ENCODE results near the gene PPM1E. TPM values are rescaled to one million over a fixed set of nuclear protein-coding genes. Genes with fewer than 3 reads are reported as not detected.
A peak's percentile ranks its signal among the peaks of the same experiment; 100 is the strongest.

Gene PPM1E
- 1.2 TPM for polyA plus RNA-seq
- long read RNA-seq, donor 1, full-length matches to known transcripts: 1 of 1 reads
- long read RNA-seq, donor 1, partial matches to known transcripts: 0 of 1 reads
- long read RNA-seq, donor 1, other reads (novel, unspliced or antisense): 0 of 1 reads
- long read RNA-seq, donor 2, full-length matches to known transcripts: 1 of 1 reads
- long read RNA-seq, donor 2, partial matches to known transcripts: 0 of 1 reads
- long read RNA-seq, donor 2, other reads (novel, unspliced or antisense): 0 of 1 reads
- long read RNA-seq, donor 3: 0 reads
- long read RNA-seq, donor 4: 0 reads
- long read RNA-seq, donor 5: 0 reads
- long read RNA-seq, donor 6: 0 reads
- long read RNA-seq, donor 7, partial matches to known transcripts: 9 of 9 reads
- long read RNA-seq, donor 7, other reads (novel, unspliced or antisense): 0 of 9 reads
- long read RNA-seq, donor 8: 0 reads
- long read RNA-seq, donor 9: 0 reads
- long read RNA-seq, donor 10: 0 reads
- long read RNA-seq, donor 11: 0 reads

DNA sequence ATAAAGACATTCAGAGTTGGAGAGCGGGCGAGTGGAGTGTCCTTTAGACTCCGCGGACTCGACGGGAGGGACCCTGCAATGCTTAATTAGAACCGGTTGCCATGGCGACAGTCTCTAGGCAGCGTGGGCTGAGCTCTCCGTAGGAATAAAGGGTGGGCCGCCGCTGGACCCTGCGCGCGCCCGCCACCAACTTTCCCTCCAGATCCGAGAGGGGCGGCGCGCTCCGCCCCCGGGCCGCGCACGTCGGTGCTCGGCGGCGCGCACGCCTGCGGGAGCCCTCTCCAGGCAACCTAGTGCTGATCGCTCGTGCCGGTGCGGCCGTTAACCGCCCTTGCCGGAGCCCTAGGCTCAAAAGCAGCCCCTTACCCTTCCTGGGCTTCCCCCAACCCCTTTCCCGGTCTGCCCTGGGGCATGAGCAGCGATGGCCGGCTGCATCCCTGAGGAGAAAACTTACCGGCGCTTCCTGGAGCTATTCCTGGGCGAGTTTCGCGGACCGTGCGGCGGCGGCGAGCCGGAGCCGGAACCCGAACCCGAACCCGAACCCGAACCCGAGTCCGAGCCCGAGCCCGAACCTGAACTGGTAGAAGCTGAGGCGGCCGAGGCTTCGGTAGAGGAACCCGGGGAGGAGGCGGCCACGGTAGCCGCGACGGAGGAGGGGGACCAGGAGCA lies at the start of gene PPM1E:
PPM1E (plus strand) TSS at position 278 of the 669 bp plus-strand sequence.
- Histone ChIP-seq H3K4me1 (ENCODE audit: control insufficient read depth, insufficient read depth, low read length) (peaks cover 6% of the 10 kb centered on the region), H3K27ac (ENCODE audit: low read length) (no peak within 1 kb of the TSS), H3K9me3 (ENCODE audit: control insufficient read depth, low read depth, low read length) (peaks cover 4% of the 10 kb centered on the region), H3K27me3 (ENCODE audit: control insufficient read depth, insufficient read depth, low read length) (peaks cover 47% of the 10 kb centered on the region), H3K4me3 (ENCODE audit: low read length) (peak within 1 kb of the TSS; percentile 55), H3K36me3 (ENCODE audit: control insufficient read depth, insufficient read depth, low read length) (no peaks in the 10 kb centered on the region)
- no CpG with 5 or more reads among the region's 71 CpGs for WGBS (ENCODE audit: insufficient coverage, low lambda C conversion rate)
- peak; percentile 55 to 67 for DNase-seq

DNA sequence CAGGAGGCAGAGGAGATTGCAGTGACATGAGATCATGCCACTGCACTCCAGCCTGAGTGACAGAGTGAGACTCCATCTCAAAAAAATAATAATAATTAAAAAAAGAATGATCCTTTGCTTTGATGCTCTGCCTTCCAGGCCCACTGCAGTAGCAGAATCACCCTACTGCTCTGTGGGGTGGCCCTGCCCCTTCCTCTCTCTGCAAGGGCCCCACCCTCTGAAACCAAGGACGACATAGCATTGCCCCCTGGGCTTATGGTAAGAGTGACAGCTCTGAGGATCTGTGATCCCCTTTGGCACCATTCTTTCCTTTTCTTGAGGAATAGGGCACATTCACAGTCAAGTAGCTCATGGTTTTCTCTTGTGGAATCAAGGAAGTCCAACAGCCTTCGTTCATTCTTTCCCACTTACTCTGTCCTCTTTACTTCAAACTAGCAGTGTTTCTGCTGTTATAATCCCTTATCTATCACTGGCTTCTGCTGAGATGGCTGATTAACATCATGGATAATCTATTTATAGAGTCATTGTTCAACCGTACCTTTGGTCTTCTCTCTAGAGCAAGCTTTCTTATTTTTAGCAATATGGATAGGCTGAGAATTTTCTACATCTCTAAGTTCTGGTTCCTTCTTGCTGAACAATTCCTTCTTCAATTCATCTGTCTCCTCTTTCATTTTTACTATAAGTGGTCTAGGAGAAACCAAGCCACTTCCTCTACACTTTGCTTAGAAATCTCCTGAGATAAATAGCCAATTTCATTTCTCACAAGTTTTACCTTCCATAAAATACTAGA lies 49.1 kb upstream of the PPM1E start:
- 67% methylated on average over 1 of the region's 3 CpGs for WGBS (ENCODE audit: insufficient coverage, low lambda C conversion rate)
- no peak for DNase-seq

GRCh38 chr17:58710948-58711552 lies 44.6 kb upstream of the PPM1E start:
- H3K27ac ChIP-seq (ENCODE audit: low read length): no peak overlapping the region
- H3K27me3 ChIP-seq (ENCODE audit: control insufficient read depth, insufficient read depth, low read length): no peaks in the 10 kb centered on the region
- H3K4me3 ChIP-seq (ENCODE audit: low read length): no peak overlapping the region
- peak; percentile 13 to 15 for DNase-seq
- no peaks in the 10 kb centered on the region for H3K4me1 ChIP-seq (ENCODE audit: control insufficient read depth, insufficient read depth, low read length)
- H3K9me3 ChIP-seq (ENCODE audit: control insufficient read depth, low read depth, low read length): no peaks in the 10 kb centered on the region
- peaks cover 8% of the 10 kb centered on the region for H3K36me3 ChIP-seq (ENCODE audit: control insufficient read depth, insufficient read depth, low read length)
- WGBS (ENCODE audit: insufficient coverage, low lambda C conversion rate): 100% methylated on average over 1 of the region's 4 CpGs

More for the DNA sequence above, 49.1 kb upstream of the PPM1E start:
- Histone ChIP-seq H3K9me3 (ENCODE audit: control insufficient read depth, low read depth, low read length) (no peaks in the 10 kb centered on the region), H3K4me3 (ENCODE audit: low read length) (no peak overlapping the region), H3K27ac (ENCODE audit: low read length) (no peak overlapping the region), H3K36me3 (ENCODE audit: control insufficient read depth, insufficient read depth, low read length) (peaks cover 8% of the 10 kb centered on the region), H3K27me3 (ENCODE audit: control insufficient read depth, insufficient read depth, low read length) (no peaks in the 10 kb centered on the region), H3K4me1 (ENCODE audit: control insufficient read depth, insufficient read depth, low read length) (no peaks in the 10 kb centered on the region)

DNA sequence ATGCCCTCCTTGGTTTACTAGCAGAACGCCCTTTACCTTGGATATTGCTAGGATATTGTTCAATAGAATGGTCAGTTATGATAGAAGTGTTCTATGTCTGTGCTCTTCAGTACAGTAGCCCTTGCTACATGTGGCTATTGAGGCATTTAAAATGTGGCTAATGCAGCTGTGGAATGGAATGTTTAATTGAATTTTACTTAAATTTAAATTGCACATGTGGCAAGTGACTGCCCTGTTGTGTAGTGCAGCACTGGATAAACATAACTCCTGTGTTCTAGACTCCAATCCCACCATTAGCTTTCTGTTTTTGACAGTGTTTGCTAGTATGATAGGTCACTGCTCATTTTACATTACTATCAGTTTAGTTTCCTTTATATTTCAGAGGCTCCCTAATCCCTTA lies 33.4 kb upstream of the PPM1E start:
- Histone ChIP-seq H3K4me1 (ENCODE audit: control insufficient read depth, insufficient read depth, low read length) (no peaks in the 10 kb centered on the region), H3K4me3 (ENCODE audit: low read length) (no peak overlapping the region), H3K36me3 (ENCODE audit: control insufficient read depth, insufficient read depth, low read length) (peaks cover 4% of the 10 kb centered on the region), H3K9me3 (ENCODE audit: control insufficient read depth, low read depth, low read length) (no peaks in the 10 kb centered on the region), H3K27me3 (ENCODE audit: control insufficient read depth, insufficient read depth, low read length) (no peaks in the 10 kb centered on the region), H3K27ac (ENCODE audit: low read length) (no peak overlapping the region)
- no peak for DNase-seq
- whole genome bisulfite sequencing (ENCODE audit: insufficient coverage, low lambda C conversion rate): no CpG with 5 or more reads among the region's 1 CpG

- H3K9me3 ChIP-seq (ENCODE audit: control insufficient read depth, low read depth, low read length): no peaks in the 10 kb centered on the region
- WGBS (ENCODE audit: insufficient coverage, low lambda C conversion rate): 100% methylated on average over 1 of the region's 2 CpGs
Observed at GRCh38 chr17:58722696-58723095, 33.0 kb upstream of the PPM1E start.

GRCh38 chr17:58728798-58729197 lies 26.9 kb upstream of the PPM1E start:
- Histone ChIP-seq H3K36me3 (ENCODE audit: control insufficient read depth, insufficient read depth, low read length) (no peaks in the 10 kb centered on the region), H3K4me1 (ENCODE audit: control insufficient read depth, insufficient read depth, low read length) (no peaks in the 10 kb centered on the region), H3K27me3 (ENCODE audit: control insufficient read depth, insufficient read depth, low read length) (no peaks in the 10 kb centered on the region), H3K27ac (ENCODE audit: low read length) (no peak overlapping the region), H3K4me3 (ENCODE audit: low read length) (no peak overlapping the region), H3K9me3 (ENCODE audit: control insufficient read depth, low read depth, low read length) (no peaks in the 10 kb centered on the region)
- WGBS (ENCODE audit: insufficient coverage, low lambda C conversion rate): no CpG with 5 or more reads among the region's 1 CpG
- DNase-seq: no peak

More at GRCh38 chr17:58722696-58723095, 33.0 kb upstream of the PPM1E start:
- no peak overlapping the region for H3K4me3 ChIP-seq (ENCODE audit: low read length)
- H3K36me3 ChIP-seq (ENCODE audit: control insufficient read depth, insufficient read depth, low read length): peaks cover 4% of the 10 kb centered on the region
- no peaks in the 10 kb centered on the region for H3K4me1 ChIP-seq (ENCODE audit: control insufficient read depth, insufficient read depth, low read length)
- DNase-seq: no peak
- H3K27me3 ChIP-seq (ENCODE audit: control insufficient read depth, insufficient read depth, low read length): no peaks in the 10 kb centered on the region
- no peak overlapping the region for H3K27ac ChIP-seq (ENCODE audit: low read length)

- no peaks in the 10 kb centered on the region for H3K27me3 ChIP-seq (ENCODE audit: control insufficient read depth, insufficient read depth, low read length)
Observed at GRCh38 chr17:58730937-58731336, 24.7 kb upstream of the PPM1E start.

DNA sequence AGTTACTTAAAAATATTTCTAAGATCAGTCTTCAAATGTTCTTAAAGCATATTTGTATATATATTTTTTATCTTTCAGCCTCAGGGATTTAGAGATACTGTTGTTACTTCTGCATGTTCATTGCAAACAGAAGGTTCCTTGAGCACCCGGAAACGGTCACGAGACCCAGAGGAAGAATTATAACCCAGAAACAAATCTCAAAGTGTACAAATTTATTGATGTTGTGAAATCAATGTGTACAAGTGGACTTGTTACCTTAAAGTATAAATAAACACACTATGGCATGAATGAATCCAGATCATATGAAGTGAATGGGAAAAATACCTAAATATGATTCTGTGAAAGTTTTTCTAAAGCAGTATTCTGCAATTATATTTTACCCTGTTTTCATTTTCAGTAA lies 21.6 kb upstream of the PPM1E start:
- no peaks in the 10 kb centered on the region for H3K27me3 ChIP-seq (ENCODE audit: control insufficient read depth, insufficient read depth, low read length)
- no CpG with 5 or more reads among the region's 3 CpGs for WGBS (ENCODE audit: insufficient coverage, low lambda C conversion rate)
- no peaks in the 10 kb centered on the region for H3K4me1 ChIP-seq (ENCODE audit: control insufficient read depth, insufficient read depth, low read length)
- DNase-seq: no peak
- H3K4me3 ChIP-seq (ENCODE audit: low read length): no peak overlapping the region
- no peaks in the 10 kb centered on the region for H3K9me3 ChIP-seq (ENCODE audit: control insufficient read depth, low read depth, low read length)
- H3K36me3 ChIP-seq (ENCODE audit: control insufficient read depth, insufficient read depth, low read length): no peaks in the 10 kb centered on the region
- H3K27ac ChIP-seq (ENCODE audit: low read length): no peak overlapping the region

More at GRCh38 chr17:58730937-58731336, 24.7 kb upstream of the PPM1E start:
- Histone ChIP-seq H3K4me1 (ENCODE audit: control insufficient read depth, insufficient read depth, low read length) (no peaks in the 10 kb centered on the region), H3K4me3 (ENCODE audit: low read length) (no peak overlapping the region), H3K36me3 (ENCODE audit: control insufficient read depth, insufficient read depth, low read length) (no peaks in the 10 kb centered on the region), H3K27ac (ENCODE audit: low read length) (no peak overlapping the region), H3K9me3 (ENCODE audit: control insufficient read depth, low read depth, low read length) (no peaks in the 10 kb centered on the region)
- DNase-seq: no peak

DNA sequence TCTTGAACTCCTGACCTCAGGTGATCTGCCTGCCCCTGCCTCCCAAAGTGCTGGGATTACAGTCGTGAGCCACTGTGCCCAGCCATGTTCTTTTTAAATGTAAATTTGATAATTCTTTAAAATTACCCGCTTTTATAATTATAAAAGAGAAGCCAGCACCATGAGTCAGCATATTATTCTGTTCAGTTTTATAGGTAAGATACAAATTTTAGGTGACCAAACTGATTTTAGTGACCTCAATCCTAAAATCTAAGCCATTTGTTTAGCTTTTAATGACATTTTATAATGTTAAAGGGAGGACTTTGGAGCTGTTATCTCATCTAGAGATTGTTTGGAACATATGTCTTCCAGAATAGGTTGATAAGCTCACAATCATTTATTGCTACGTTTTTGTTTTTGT lies 20.8 kb upstream of the PPM1E start:
- Histone ChIP-seq H3K27me3 (ENCODE audit: control insufficient read depth, insufficient read depth, low read length) (no peaks in the 10 kb centered on the region), H3K4me1 (ENCODE audit: control insufficient read depth, insufficient read depth, low read length) (no peaks in the 10 kb centered on the region), H3K27ac (ENCODE audit: low read length) (no peak overlapping the region), H3K4me3 (ENCODE audit: low read length) (no peak overlapping the region), H3K9me3 (ENCODE audit: control insufficient read depth, low read depth, low read length) (no peaks in the 10 kb centered on the region), H3K36me3 (ENCODE audit: control insufficient read depth, insufficient read depth, low read length) (no peaks in the 10 kb centered on the region)
- WGBS (ENCODE audit: insufficient coverage, low lambda C conversion rate): 100% methylated on average over 1 of the region's 3 CpGs
- DNase-seq: no peak

DNA sequence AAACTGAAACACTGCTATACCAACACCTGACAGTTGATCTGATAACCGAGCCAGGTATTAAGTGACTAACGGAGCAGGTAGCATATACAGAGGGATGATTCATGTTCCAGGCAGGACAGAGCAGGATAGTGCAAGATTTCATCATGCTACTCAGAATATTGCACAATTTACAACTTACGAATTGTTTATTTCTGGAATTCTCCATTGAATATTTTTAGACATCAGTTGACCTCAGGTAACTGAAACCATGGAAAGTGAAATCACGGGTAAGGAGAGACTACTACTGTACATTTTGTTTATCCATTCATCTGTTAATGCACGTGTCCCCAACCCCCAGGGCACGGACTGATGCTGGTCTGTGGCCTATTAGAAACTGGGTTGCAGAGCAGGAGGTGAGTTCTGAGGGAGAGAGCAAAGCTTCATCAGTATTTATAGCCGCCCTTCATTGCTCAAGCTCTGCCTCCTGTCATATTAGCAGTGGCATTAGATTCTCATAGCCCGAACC lies 14.5 kb upstream of the PPM1E start:
- Histone ChIP-seq H3K4me1 (ENCODE audit: control insufficient read depth, insufficient read depth, low read length) (no peaks in the 10 kb centered on the region), H3K27ac (ENCODE audit: low read length) (no peak overlapping the region), H3K36me3 (ENCODE audit: control insufficient read depth, insufficient read depth, low read length) (no peaks in the 10 kb centered on the region), H3K4me3 (ENCODE audit: low read length) (no peak overlapping the region), H3K27me3 (ENCODE audit: control insufficient read depth, insufficient read depth, low read length) (no peaks in the 10 kb centered on the region), H3K9me3 (ENCODE audit: control insufficient read depth, low read depth, low read length) (no peaks in the 10 kb centered on the region)
- WGBS (ENCODE audit: insufficient coverage, low lambda C conversion rate): no CpG with 5 or more reads among the region's 8 CpGs
- DNase-seq: peak; percentile 13 to 19
